B cell (primary cell): ENCODE results near the gene NDRG2. TPM values are rescaled to one million over a fixed set of nuclear protein-coding genes. Genes with fewer than 3 reads are reported as not detected.
A peak's percentile ranks its signal among the peaks of the same experiment; 100 is the strongest.

Source experiments
- ATAC-seq: fragments of 200-7000 bp; cut with Tn5 transposase; one replicate; pipeline ENCODE4 v1.10.0; 2021; ENCODE audit warnings: low read depth, mild to moderate bottlenecking, moderate number of reproducible peaks, moderate library complexity
- CTCF ChIA-PET: fragments of 350-600 bp; sonication (Branson Sonifier 250); formaldehyde crosslinking; loops from one replicate; lab custom pipeline; 2021; ENCODE audit warnings: antibody characterized with exemption, inconsistent platforms; lab: Charles Lee
- POLR2A ChIA-PET: fragments of 350-600 bp; sonication (Branson Sonifier 250); formaldehyde crosslinking; loops from one replicate; lab custom pipeline; 2021; ENCODE audit warnings: antibody characterized with exemption; lab: Charles Lee
- DNase-seq: peaks from one replicate; pipeline ENCODE4 v3.0.0; 2013
- H2AFZ ChIP-seq: 2 replicates; pipeline ENCODE4 v1.6.1; 2012; ENCODE audit warnings: mild to moderate bottlenecking, low read depth, low read length; ENCODE audit not compliant: insufficient read depth, poor library complexity, severe bottlenecking
- H3K27ac ChIP-seq, 2 donors: 1 replicate in 1 of 2; 2 replicates in 1 of 2; pipeline ENCODE4 v1.5.1; 2012 to 2013; ENCODE audit warnings: low read length in 2 of 2, mild to moderate bottlenecking in 2 of 2, moderate library complexity in 1 of 2
- H3K27me3 ChIP-seq, 4 experiments: fragments of 200-600 bp in 1 of 4; sonication (generic) in 1 of 4; replicated peaks in 1 of 4; 1 replicate in 2 of 4; 2 replicates in 2 of 4; pipeline versions ENCODE4 v1.6.1 to v1.7.0; 2013 to 2016; ENCODE audit warnings: low read length in 3 of 4, mild to moderate bottlenecking in 2 of 4, mixed read lengths in 1 of 4, moderate library complexity in 1 of 4; ENCODE audit not compliant: insufficient read depth in 4 of 4, control insufficient read depth in 3 of 4; ENCODE audit errors: control extremely low read depth in 1 of 4
- H3K36me3 ChIP-seq, 2 experiments: replicated peaks in 1 of 2; 1 replicate in 1 of 2; 2 replicates in 1 of 2; pipeline versions ENCODE4 v1.6.1 to v1.7.1; 2013; ENCODE audit warnings: low read length in 1 of 2; ENCODE audit not compliant: insufficient read depth in 2 of 2, control insufficient read depth in 1 of 2; ENCODE audit errors: control extremely low read depth in 1 of 2, extremely low read depth in 1 of 2
- H3K4me1 ChIP-seq, 2 donors: fragments of 200-600 bp in 1 of 2; sonication (generic) in 1 of 2; 1 replicate in 1 of 2; 2 replicates in 1 of 2; pipeline versions ENCODE4 v1.5.1 to v1.6.1; 2013 to 2017; ENCODE audit warnings: low read length in 2 of 2; ENCODE audit not compliant: control insufficient read depth in 2 of 2, insufficient read depth in 2 of 2
- H3K4me2 ChIP-seq: replicated peaks from 2 replicates; pipeline ENCODE3; 2012; ENCODE audit warnings: mild to moderate bottlenecking, low read depth, low read length; ENCODE audit not compliant: poor library complexity, severe bottlenecking
- H3K4me3 ChIP-seq, 5 experiments: fragments of 200-600 bp in 1 of 5; sonication (generic) in 1 of 5; 1 replicate in 3 of 5; 2 replicates in 2 of 5; pipeline versions ENCODE4 v1.5.1 to v1.7.0; 2011 to 2016; ENCODE audit warnings: low read length in 4 of 5, mild to moderate bottlenecking in 4 of 5, low read depth in 2 of 5, control low read depth in 1 of 5, moderate library complexity in 1 of 5; ENCODE audit not compliant: insufficient read depth in 1 of 5; ENCODE audit errors: control extremely low read depth in 1 of 5, extremely low read depth in 1 of 5
- H3K79me2 ChIP-seq: fragments of 200-600 bp; sonication (generic); one replicate; pipeline ENCODE4 v1.6.0; 2016; ENCODE audit warnings: low read length; ENCODE audit not compliant: control insufficient read depth, insufficient read depth
- H3K9ac ChIP-seq: fragments of 200-600 bp; sonication (generic); 2 replicates; pipeline ENCODE4 v1.6.1; 2017; ENCODE audit warnings: mild to moderate bottlenecking, low read length, moderate library complexity
- H3K9me3 ChIP-seq, 3 donors: one replicate each; pipeline versions ENCODE4 v1.6.1 to v1.7.1; 2013; ENCODE audit warnings: low read length in 2 of 3; ENCODE audit not compliant: control insufficient read depth in 2 of 3, insufficient read depth in 1 of 3; ENCODE audit errors: control extremely low read depth in 1 of 3
- H4K20me1 ChIP-seq: 2 replicates; pipeline ENCODE4 v1.6.0; 2012; ENCODE audit warnings: mild to moderate bottlenecking, low read length; ENCODE audit not compliant: insufficient read depth, control insufficient read depth, poor library complexity, severe bottlenecking
- H3K27ac Mint-ChIP-seq: one replicate; pipeline ENCODE4 v1.8.0; 2021; ENCODE audit warnings: mixed read lengths
- H3K27me3 Mint-ChIP-seq: one replicate; pipeline ENCODE4 v1.8.0; 2021; ENCODE audit warnings: mixed read lengths
- H3K4me1 Mint-ChIP-seq: one replicate; pipeline ENCODE4 v1.8.0; 2021; ENCODE audit warnings: mixed read lengths
- H3K4me3 Mint-ChIP-seq: one replicate; pipeline ENCODE4 v1.8.0; 2021; ENCODE audit warnings: mixed read lengths
- H3K9me3 Mint-ChIP-seq: one replicate; pipeline ENCODE4 v1.8.0; 2022; ENCODE audit warnings: mixed read lengths; ENCODE audit not compliant: insufficient read depth
- CTCF ChIP-seq: fragments of 200-600 bp; IDR thresholded peaks from one replicate; pipeline ENCODE4 v1.8.0; 2022; ENCODE audit warnings: antibody characterized with exemption, mild to moderate bottlenecking
- EZH2 ChIP-seq: IDR thresholded peaks from 2 replicates; pipeline ENCODE4 v1.6.1; 2012; ENCODE audit warnings: borderline replicate concordance, low read depth, mild to moderate bottlenecking, moderate library complexity, low read length; ENCODE audit not compliant: insufficient read depth, poor library complexity, severe bottlenecking
- WGBS: methylation state at CpG from one replicate; pipeline ENCODE4 v1.1.5; 2013; ENCODE audit warnings: missing lambda C conversion rate; ENCODE audit not compliant: insufficient coverage; 5-methylcytosine and 5-hydroxymethylcytosine counted together
- intact Hi-C: fragments of 100-400 bp; cut with micrococcal nuclease; formaldehyde crosslinking; loops from one replicate; pipeline ENCODE4 v1.10.0; 2022
- polyA plus RNA-seq: library from polyadenylated mRNA; depleted of rRNA; stranded (reverse); fragments of >200 nt; gene quantifications from 2 replicates; pipeline ENCODE4 v1.2.3, GENCODE V29; 2012
- total RNA-seq, 2 donors: library from RNA; stranded (reverse); fragments of 120-200 nt in 1 of 2; gene quantifications; 1 replicate in 1 of 2; 2 replicates in 1 of 2; pipeline versions ENCODE4 v1.2.3 to v1.2.4, GENCODE V29; 2013 to 2022

NDRG2 gene
- total and polyA plus RNA-seq, 2 donors (not counting 1 experiment from before 2014, with no cell fraction given): 9.5 to 11.8 TPM

GRCh38 chr14:21023817-21024584, 860 bp downstream of the NDRG2 start:
- peak overlapping the region; percentile 93 for H3K4me3 Mint-ChIP-seq
- no peak for ATAC-seq
- H3K27ac Mint-ChIP-seq: peak overlapping the region; percentile 67
- H3K27me3 Mint-ChIP-seq: peaks cover 19% of the 10 kb centered on the region
- TF ChIP-seq EZH2: no peak
- no peak for TF ChIP-seq CTCF
- H3K9me3 Mint-ChIP-seq: no peaks in the 10 kb centered on the region
- POLR2A ChIA-PET: interaction anchor here (0.7 kb wide), 1 partner anchor 47 kb away, joined by 3 read pairs; no protein-coding TSS in a partner anchor
- Histone ChIP-seq H2AFZ (peak overlapping the region; percentile 97), H3K9ac (peak overlapping the region; percentile 78), H3K4me3 (peak overlapping the region in 4 of 5 experiments; percentile 69 to 86 (median 80)), H3K27ac (no peak overlapping the region), H3K36me3 (no peaks in the 10 kb centered on the region), H3K4me2 (peak overlapping the region; percentile 99), H3K4me1 (peaks cover 12 to 23% of the 10 kb centered on the region in 2 donors), H3K9me3 (no peaks in the 10 kb centered on the region), H3K79me2 (no peaks in the 10 kb centered on the region), H4K20me1 (no peaks in the 10 kb centered on the region), H3K27me3 (peaks cover 0 to 30% (median 8%) of the 10 kb centered on the region in 4 experiments)
- 46% methylated on average over 6 of the region's 17 CpGs for WGBS
- peak; percentile 34 for DNase-seq
- intact Hi-C loops: loop anchor here (2.0 kb wide), 3 partner anchors 47 to 81 kb away; partner anchors contain the start of gene ARHGEF40
- CTCF ChIA-PET: interaction anchor here (1.0 to 2.9 kb wide), 5 partner anchors 8 to 80 kb away, joined by 3 to 23 read pairs (median 9); no protein-coding TSS in a partner anchor
- peaks cover 19% of the 10 kb centered on the region for H3K4me1 Mint-ChIP-seq

- TF ChIP-seq CTCF: no peak
- no peak for TF ChIP-seq EZH2
- ATAC-seq: no peak
- Histone ChIP-seq H2AFZ (no peak overlapping the region), H3K9ac (no peak overlapping the region), H3K27me3 (peaks cover 0 to 30% (median 8%) of the 10 kb centered on the region in 4 experiments), H3K79me2 (no peaks in the 10 kb centered on the region), H3K9me3 (no peaks in the 10 kb centered on the region), H3K4me3 (no peak overlapping the region), H3K4me1 (peaks cover 12 to 23% of the 10 kb centered on the region in 2 donors), H3K4me2 (peak overlapping the region; percentile 99), H3K36me3 (no peaks in the 10 kb centered on the region), H4K20me1 (no peaks in the 10 kb centered on the region), H3K27ac (no peak overlapping the region)
- no peak for DNase-seq
- H3K4me1 Mint-ChIP-seq: peaks cover 19% of the 10 kb centered on the region
- H3K4me3 Mint-ChIP-seq: peak overlapping the region; percentile 93
- peaks cover 19% of the 10 kb centered on the region for H3K27me3 Mint-ChIP-seq
- intact Hi-C loops: no loop called here
- 70% methylated on average over 6 of the region's 7 CpGs for WGBS
- POLR2A ChIA-PET: no interaction called here
- H3K27ac Mint-ChIP-seq: no peak overlapping the region
- CTCF ChIA-PET: interaction anchor here (1.0 to 2.9 kb wide), 5 partner anchors 8 to 81 kb away, joined by 3 to 23 read pairs (median 9); no protein-coding TSS in a partner anchor
- H3K9me3 Mint-ChIP-seq: no peaks in the 10 kb centered on the region
Observed at GRCh38 chr14:21023174-21023573, 1.7 kb downstream of the NDRG2 start.
